ELR (cell line): Measurements from ENCODE around the gene HAPLN3.

Experiments used
- DNase-seq: peaks from one replicate; pipeline ENCODE4 v3.0.0-alpha.2; 2015; ENCODE audit warnings: low read depth

HAPLN3 gene

DNA sequence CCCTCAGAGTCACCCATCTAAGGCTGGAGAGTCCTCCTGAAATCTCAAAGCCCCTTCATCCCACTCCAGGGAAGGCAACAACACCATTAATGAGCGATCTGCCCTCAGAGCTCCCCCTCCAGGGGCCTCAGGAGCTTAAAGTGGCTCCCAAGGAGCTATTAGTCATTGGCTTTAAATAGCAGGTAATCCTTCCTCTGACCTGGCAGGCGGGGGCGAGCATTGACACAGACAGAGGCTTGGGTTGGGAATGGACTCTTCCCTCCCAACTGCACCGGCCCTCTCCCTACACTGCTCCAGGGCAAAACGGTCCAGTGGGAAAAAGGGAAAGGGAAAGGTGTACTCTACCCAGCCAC is 16.4 kb upstream of the HAPLN3 start:
- peak; percentile 50 for DNase-seq

DNA sequence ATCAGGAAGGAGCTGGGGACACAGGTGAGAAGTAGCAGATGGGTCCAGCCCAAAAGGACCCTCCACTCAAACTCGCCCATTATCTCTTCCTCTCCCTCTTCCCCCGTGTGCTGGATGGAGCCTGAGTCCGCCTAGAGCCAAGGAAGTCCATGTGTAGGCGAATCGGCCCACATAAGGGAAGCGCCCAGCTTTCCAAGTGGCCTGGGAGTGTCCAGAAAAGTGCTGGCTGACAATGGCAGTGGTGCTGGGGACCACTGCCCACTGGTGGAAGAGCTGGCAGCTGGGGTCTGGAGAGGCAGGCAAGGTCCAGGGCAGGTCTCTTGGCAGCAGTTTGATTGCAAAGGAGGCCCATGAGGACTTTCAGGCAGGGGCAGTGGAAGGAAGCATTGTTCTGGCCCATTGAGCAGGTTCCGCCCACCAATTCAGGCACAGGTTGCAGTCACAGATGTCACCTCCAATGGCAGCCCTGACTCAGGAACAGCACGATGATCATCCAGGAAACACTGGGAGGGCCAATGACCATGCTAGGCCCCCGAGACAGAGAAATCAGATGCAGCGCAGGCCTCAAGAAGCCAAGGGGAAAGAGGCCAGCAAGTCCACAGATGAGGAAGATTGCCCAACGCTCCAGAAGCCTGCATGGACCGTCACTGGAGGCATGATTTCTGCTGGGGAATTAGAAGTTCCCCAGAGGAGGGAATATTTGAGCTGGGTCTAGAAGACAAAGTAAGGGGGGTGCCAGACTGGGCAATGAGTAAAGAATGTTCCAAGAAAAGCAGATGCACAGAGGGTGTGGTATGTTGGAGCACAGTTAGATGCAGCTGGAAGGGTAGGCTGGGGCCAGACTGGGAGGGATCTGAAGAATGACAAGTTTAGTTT is 14.8 kb upstream of the HAPLN3 start:
- no peak for DNase-seq

DNA sequence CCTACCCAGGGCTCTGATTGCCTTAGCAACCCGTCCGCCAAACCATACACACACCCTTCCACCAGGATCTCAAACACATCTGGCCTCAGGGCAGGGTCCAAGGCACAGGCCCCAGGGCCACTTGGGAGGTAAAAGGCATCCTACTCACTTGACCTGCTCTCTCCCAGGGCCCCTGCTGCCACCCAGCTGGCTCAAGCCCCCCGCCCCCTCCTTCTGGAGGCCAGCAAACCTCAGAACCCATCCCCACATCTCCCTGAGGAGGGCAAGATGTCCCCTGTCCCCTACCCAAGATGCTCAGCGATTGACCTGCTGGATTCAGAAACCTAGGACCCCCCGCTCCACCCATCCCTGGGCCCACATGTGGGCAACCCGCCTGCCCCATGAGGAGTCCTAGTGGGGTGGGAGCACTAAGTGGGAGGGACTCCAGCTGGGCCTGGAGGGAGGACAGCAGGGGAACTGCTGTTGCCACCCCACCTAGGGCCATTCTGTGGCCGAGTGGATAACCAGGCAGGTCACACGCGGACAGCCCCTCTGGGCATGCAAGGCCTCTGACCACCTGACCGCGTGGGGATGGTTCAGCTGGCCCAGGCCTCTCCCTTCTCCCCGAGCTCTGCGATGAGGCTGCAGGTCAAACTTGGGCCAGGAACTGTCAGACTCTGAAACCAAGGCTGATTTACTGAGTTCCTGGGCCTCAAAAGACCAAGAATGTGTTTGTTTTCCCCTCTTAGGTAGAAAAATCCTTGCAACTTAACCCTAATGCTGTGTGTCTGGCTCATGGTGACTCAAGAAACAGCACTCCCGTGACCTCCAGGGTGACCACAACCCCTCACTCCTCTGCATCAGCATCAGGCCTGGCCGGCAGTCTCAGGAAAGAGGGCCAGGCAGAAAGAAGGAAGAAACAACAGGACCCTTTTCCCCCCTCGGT is 13.6 kb upstream of the HAPLN3 start:
- peak; percentile 22 for DNase-seq

DNA sequence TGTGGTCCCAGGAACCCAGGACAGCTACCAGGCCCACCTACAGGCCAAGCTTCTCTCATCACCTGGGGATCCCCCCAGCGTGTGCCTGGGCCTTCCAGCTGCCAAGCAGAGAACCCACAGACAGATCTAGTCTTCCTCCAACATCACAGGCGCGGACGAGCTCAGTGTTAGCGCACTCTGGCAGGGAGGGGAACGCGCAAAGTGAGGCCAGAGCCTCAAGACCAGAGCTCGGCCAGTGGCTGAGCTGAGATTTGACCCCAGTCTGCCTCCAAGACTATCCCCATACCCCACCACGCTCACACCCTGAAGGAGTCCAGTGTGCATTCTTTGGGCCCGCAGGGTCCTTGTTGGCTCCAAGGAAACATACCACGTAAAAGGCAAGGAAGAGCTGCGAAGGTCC is 12.8 kb upstream of the HAPLN3 start:
- no peak for DNase-seq

DNA sequence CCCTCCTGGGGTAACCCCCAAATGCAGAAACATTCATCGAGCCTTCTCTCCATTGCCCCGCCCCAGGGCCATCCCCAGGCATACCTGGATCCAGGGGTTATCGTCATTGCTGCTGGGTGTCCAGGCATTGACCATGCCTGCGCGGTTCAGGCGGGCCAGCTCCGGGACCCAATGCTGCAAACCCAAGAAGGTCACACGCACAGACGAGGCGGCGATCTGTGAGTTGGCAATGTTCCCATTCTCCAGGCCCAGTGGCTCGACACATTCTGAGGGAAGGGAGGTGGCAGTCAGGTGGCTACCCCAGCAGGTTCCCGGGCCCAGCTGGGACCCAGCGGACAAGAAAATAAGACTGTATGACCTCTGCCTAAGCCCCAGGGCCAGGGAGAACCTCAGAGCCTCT is 11.8 kb upstream of the HAPLN3 start:
- no peak for DNase-seq

DNA sequence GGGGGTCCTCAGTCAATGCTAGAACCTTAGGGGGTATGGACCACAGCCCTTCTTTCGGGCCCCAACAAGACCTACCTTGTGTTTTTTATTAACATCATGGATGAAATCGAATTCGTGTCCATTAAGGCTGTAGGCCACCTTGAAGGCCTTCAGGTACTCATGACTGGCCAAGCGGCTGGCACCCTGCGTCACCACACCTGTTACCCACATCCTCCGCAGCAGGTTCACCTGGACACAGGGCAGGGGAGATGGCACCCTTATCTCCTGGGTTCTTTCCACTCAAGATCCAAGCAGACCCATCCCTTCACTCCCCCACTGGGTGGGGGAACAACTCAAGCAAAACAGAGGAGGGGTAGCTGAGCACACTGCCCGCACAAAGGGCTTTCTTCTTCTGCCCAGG is 11.2 kb upstream of the HAPLN3 start:
- no peak for DNase-seq

DNA sequence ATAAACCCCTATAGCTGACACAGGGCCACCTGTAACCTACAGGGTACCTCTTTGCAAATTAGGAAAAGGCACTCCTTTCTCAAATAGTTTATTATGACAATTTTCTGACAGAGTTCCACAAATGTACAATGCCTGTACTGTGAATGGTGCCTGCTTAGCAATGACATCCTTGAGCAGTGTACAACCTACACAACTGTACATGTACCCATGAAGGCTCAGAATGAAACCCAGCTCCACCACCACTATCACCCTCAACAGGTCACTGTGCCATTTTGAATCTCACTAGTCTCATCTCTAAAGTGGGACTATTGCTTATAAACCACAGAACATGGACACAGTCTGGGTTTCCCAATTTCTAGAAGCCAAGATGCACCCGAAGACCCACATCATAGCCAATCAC is 10.8 kb upstream of the HAPLN3 start:
- DNase-seq = no peak

DNA sequence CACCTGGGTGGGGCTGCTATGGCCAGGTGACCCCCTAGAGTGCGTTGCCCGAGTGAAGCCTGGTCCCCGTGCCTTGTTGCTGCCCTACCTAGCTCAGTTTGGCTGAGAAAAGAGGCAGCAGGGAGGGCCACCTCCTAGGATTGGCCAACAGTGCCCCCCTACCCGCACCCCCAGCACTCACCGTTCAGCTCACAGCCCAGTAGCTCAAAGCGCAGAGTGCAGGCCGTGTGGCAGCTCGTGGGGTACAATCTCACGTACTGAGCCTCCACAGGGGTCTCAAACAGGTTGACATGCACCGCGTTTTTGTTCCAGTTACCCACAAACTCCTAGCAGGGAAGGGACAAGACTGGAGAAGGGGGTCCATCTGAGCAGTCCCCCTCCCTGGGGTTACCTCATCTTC is 10.2 kb upstream of the HAPLN3 start:
- DNase-seq = no peak

DNA sequence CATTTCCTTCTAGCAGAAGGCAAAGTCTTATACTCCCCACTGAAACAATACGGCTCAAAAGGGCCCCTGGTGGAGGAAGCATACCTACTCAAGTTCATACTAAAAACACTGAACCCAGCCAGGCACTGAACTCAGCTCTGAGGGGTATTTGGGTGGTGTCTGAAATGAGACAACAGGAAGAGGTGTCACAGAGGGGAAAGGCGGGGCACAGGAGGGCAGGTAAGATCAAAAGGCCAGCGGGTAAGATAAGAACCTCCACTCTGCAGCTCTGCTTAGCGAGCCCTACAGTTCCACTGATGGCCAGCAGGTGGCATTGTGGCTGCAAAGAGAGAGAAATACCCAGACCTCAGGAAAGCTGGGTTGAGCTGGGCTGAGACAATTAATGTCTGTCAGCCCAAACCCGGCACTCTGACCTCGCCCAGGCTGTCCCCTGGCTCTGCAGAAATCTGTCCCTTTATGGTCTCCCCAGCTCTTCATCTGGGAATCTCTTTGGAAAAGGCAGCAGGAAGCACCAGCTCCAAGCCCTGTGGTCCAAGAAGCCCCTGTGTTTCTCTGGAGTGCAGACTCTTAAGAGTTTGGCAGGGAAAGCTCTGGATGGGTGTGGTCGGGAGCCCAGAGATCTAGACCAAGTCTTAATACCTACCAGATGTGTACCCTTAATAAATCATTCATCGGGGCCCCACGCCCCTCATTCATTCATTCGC is 9.4 kb upstream of the HAPLN3 start:
- DNase-seq = peak; percentile 77

DNA sequence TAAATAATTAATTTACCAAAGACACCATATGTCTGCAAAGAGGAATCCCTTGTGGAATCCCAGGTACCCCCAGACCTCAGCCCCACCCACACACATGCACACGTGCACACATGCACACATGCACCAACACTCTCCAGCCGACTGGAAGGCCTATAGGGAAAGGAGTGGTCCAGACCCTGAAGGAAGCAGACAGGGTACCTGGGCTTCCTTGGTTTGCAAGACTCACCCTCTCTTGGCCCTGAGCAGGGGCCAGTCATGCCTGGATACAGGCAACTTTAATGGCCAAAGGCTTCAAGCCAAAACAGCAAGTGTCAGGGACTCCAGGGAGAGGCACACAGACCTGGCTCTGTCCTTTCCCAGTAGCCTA is 8.9 kb upstream of the HAPLN3 start:
- DNase-seq = no peak

DNA sequence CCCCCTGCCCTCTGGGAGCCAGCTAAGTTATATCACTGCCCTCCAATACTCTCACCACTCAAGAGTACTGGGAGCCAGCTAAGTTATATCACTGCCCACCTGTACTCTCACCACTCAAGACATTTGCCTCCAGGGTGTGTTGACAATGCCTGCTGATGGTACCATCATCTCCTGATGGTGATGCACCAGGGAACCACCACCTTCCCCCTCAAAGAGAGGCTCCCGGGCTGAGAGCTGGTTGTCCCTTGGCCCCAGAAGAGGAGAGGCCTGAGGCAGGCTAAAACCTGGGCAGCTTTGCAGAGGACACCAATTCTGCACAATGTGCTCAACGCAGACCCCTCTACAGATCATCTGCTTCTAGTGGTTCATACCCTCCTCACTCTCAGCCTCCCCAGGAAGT is 7.5 kb upstream of the HAPLN3 start:
- no peak for DNase-seq

DNA sequence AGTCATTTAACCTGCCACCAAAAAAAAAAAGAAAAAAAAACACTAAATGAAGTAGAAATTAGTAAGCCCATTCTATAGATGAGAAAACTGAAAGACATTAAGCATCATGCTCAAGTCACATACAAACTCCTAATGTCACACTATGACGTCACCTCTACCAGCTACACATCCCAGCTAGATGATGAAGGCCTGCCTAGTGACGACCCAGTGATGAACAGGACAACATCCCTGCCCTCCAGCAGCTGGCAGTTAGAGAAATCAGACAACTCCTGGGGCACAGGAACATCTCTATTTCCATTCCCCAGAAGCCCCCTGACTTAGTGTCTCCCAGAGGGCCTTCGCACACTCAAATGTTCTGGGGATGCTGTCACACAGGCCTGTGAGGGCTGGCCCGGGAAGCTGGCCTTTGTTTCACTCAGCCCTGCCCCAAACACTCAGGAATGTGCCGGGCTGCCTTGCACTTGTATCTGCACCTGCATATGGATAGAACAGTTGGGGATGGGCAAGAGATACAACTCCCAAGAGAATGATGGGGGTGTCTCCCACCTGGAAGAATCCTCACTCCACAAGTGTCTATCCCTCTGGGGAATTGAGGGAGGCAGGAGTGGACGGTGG is 7.0 kb upstream of the HAPLN3 start:
- no peak for DNase-seq

DNA sequence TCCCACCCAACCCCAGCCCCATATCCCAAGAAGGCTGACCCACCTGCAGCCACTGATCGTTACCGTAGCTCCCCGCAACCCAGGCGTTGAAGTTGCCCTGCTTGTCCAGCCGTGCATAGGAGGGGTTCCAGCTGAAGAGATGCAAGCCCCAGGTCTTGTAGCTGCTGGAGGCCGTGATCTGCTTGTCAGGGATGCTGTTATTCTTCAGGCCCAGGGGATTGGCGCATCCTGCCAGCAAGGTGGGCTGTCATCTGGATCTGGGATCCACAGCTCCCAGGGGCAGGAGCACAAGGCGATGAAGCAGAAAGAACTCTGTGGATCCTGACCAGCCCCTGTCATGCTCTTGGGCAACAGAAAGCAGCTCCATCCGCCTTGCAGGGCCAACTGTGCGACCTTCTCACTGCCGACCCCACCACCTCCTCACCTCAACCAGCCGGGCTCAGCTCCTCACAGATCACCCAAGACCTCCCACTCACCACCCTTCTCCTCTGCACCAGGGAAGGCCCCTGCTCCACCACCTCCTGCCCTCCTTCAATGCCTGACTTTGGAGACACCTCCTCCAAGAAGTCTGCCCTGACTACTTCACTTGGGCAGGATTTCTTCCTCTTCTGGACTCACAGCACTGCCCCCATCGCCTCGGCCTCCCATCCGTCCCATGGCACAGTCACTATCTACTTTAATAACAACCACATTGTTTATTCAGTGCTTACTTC is 6.3 kb upstream of the HAPLN3 start:
- DNase-seq = no peak

DNA sequence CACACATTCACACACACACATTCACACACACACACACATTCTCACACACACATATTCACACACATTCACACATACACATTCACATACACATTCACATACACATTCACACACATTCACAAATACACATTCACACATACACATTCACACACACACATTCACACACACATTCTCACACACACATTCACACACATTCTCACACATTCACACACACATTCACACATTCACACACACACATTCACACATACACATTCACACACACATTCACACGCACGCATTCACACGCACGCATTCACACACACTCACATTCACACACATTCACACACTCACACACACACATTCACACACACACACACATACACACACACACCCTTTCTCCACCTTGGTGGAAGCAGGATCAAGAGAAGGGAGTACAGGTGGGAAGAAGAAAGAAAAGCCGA is 5.7 kb upstream of the HAPLN3 start:
- DNase-seq = no peak

DNA sequence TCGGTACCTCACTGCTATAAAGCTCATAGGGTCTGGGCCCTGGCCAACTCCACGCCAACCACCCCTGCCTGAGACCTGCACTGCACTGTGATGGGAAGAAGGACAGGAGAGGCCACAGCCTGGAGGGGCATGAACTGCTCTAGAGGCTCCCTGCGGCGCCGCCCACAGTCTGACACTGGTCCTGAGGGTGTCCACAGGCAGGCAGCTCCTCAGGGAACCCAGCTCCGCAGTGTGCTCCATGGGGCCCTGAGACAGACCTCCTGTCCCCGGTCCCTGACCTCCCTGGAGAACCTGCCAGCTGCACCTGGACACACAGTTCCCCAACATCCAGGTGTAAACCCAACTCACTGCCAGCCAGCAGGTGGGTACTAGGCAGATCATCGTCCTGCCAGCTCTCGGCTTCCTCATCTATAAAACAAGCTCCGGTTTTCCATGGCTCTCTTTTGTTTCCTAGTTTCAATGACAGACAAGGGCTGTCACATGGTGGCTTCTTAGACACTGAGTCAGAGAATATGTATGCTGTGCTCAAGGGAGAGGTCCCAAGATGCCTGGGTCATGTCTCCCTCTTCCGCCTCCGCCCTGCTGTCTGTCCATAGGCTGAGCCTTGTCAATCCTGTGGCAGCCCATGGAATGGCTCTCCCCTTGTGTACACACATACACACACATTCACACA is 5.1 kb upstream of the HAPLN3 start:
- DNase-seq = peak; percentile 65

DNA sequence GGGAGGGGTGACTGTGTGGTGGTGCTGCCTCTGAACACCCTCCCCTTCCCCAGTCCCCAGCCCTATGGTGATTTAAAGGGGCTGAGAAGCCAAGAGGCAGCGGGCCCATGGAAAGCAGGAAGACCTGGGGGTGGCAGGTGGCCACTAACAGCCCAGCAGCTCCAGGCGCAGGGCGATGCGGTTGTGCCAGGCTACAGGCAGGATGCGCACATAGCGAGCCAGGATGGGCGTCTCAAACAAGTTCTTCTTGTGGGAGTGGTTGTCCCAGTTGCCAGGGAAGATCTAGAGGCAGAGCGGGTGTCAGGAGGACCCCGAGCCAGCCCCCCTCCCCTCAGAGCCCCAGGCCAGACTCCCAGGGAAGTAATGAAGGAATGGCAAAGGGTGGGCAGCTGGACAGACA is 3.9 kb upstream of the HAPLN3 start:
- no peak for DNase-seq

DNA sequence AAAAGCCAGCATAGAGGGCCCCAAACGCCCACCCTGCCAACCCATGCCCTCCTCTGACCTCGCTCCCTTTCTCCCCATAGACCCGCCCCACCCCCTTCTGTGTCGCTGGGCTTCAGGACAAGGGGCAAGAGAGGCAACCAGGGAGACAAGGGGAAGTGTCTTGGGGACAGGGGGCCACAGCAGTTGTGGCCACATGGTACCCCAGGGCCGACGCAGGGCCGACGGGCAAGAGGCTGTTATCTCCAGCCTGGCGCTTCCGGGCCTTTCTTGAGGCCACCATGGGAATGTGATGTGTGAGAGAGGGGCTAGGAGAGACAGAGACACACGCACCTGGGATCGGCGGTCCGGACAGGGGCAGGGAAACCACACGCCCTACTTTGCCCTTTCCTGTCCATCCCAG is 3.4 kb upstream of the HAPLN3 start:
- no peak for DNase-seq

DNA sequence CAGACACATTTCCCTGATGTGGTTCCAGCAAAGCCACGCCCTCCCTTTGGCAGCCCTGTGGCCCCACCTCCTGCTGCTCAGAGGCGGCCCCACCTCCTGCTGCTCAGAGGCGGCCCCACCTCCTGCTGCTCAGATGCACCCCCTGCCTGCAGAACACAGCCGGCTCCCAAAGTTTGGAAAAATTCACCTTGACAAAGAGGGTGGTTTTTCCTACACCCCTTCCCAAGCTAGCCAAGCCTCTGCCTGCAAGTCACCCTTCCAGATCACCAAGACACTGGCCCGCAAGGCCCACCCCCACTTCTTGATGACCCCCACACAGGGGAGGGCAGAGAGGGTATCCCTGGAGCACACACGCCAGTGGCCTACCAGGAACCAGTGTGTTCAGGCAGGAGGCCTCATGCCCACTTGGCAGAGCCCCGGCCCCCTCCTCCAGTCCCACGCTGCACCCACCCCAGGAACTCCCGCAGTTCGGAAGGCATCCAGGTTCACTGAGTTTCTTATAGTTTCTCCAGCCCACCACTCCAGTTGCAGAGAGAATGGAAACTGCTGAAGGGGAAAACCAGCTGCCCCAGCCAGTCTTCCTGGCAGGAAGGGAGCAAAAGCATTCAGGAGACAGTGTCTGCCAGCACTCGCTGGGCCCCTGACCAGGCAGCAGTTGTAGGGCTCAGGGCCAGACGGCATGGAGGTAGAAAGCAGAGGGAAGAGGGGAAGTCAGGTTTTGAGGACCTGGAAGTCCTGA is 2.3 kb upstream of the HAPLN3 start:
- peak; percentile 85 for DNase-seq

DNA sequence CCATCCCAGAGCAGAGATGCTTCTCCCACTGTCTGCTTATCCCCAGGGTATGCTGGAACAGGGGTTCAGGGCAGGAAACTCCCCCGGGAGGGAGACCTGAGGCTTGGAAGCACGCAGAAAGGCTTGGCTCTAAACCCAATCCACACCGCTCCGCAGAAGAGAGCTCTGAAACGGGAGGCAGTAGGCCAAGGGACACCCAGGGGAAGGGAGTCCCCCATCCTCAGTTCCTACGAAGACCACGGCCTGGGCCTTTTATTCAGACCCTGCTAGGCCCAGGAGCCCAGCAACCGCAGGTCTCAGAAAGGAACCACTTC is 1.8 kb upstream of the HAPLN3 start:
- DNase-seq = no peak

DNA sequence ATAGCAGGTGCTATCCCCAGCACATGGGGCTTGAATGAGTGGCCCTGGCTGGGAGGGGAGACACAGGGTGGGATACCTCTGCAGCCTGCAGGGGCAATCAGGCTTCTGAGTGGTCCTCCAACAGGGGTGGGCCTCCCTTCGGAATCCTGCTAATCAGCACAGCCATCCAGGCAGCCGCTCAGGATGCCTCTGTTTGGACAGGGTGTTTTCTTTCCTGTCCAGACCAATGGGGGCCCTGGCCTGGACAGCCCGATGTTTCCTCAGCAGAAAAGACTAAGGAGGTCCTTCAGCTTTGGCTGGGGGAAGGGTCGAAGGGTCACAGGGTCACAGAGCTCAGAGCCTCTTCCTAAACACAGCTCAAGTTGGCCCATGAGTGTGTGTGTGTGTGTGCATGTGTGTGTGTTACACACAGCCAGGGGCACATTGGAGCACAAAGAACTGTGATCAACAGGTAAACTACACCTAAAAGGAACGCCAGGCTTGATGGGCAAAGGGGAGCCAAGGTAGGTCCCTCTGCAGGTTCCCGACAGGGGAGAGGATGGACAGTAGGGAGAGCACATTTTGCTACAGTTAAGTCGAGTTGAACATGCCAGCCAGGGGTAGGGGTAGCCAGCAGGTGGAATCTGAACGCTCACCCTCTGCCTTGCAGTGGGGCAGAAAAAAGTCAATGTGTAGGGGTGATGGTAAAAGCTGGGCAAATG is 1.1 kb upstream of the HAPLN3 start:
- DNase-seq = no peak
